Measurements from ENCODE around the gene ANKRD11. TPM values are rescaled to one million over a fixed set of nuclear protein-coding genes. Genes with fewer than 3 reads are reported as not detected.

Gene ANKRD11
- total and polyA plus RNA-seq, 9 donors: 52.1 to 188 (median 109) TPM

- no peaks in the 10 kb centered on the region for H3K9me3 ChIP-seq
- no peak overlapping the region for H3K27ac ChIP-seq
- H3K27me3 ChIP-seq: no peaks in the 10 kb centered on the region
- no peak for DNase-seq
- TF ChIP-seq POLR2A (IDR thresholded peaks at IDR 0.05): no peak
- no peak for TF ChIP-seq EP300 (IDR thresholded peaks at IDR 0.05)
- TF ChIP-seq CTCF (IDR thresholded peaks at IDR 0.05): no peak
- H3K36me3 ChIP-seq: no peaks in the 10 kb centered on the region
- intact Hi-C loops (cut with DNase I): loop anchor here in 2 of 4 donors (5.0 to 10.0 kb wide), 3 partner anchors 145 to 1580 kb away; no protein-coding TSS in a partner anchor
- H3K4me1 ChIP-seq (ENCODE audit: insufficient read depth): peaks cover 29% of the 10 kb centered on the region
- no peak overlapping the region for H3K4me3 ChIP-seq
- WGBS, 3 donors: 31 to 49% (median 38%) methylated on average over 14 of the region's 14 CpGs
Measured at GRCh38 chr16:89482150-89482816, 8.1 kb downstream of the ANKRD11 start.

- DNase-seq: no peak
- no peaks in the 10 kb centered on the region for H3K36me3 ChIP-seq
- 89 to 94% (median 92%) methylated on average over 13 of the region's 13 CpGs for WGBS, 3 donors
- H3K4me3 ChIP-seq: no peak overlapping the region
- TF ChIP-seq POLR2A (IDR thresholded peaks at IDR 0.05) (no peak), CTCF (IDR thresholded peaks at IDR 0.05) (no peak), EP300 (IDR thresholded peaks at IDR 0.05) (no peak)
- peaks cover 32% of the 10 kb centered on the region for H3K4me1 ChIP-seq (ENCODE audit: insufficient read depth)
- H3K9me3 ChIP-seq: no peaks in the 10 kb centered on the region
- intact Hi-C loops (cut with DNase I): loop anchor here in 2 of 4 donors (5.0 to 10.0 kb wide), 3 partner anchors 144 to 1579 kb away; no protein-coding TSS in a partner anchor
- H3K27me3 ChIP-seq: no peaks in the 10 kb centered on the region
- no peak overlapping the region for H3K27ac ChIP-seq
Measured at GRCh38 chr16:89481356-89481955, 8.9 kb downstream of the ANKRD11 start.

DNA sequence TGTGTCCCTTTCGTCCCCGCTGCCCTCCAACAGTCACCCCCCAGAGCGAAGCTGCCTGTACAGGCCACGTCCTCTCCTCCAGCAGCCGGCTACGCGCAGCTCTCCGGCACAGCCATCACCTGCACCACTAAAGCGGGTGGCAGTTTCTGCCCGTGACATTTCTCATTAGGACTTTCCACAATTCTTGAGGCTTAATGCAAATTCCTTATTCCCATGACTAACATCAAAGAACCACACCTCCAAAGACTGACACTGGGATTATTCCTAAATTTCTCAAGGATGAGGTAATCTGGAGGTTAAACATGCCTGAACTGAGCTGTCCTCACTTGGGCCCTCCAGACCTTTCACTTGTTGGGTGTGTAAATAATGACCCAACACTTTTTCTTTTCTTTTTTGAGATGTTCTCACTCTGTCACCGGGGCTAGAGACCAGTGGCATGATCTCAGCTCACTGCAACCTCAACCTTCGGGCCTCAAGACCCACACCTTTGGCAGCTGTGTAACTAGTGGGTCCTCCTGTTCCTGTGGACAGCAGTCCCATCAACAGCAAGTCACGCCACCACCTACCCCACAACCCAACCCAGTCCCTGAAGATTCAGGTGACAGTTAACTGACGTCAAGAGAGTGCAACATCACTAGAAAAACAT lies 11.7 kb downstream of the ANKRD11 start:
- no peaks in the 10 kb centered on the region for H3K27me3 ChIP-seq
- DNase-seq: no peak
- WGBS, 3 donors: 90 to 91% (median 91%) methylated on average over 14 of the region's 14 CpGs
- TF ChIP-seq EP300 (IDR thresholded peaks at IDR 0.05) (no peak), CTCF (IDR thresholded peaks at IDR 0.05) (no peak), POLR2A (IDR thresholded peaks at IDR 0.05) (no peak)
- H3K9me3 ChIP-seq: no peaks in the 10 kb centered on the region
- no peak overlapping the region for H3K4me3 ChIP-seq
- H3K36me3 ChIP-seq: no peaks in the 10 kb centered on the region
- peaks cover 34% of the 10 kb centered on the region for H3K4me1 ChIP-seq (ENCODE audit: insufficient read depth)
- H3K27ac ChIP-seq: no peak overlapping the region
- intact Hi-C loops (cut with DNase I): no loop called here

DNA sequence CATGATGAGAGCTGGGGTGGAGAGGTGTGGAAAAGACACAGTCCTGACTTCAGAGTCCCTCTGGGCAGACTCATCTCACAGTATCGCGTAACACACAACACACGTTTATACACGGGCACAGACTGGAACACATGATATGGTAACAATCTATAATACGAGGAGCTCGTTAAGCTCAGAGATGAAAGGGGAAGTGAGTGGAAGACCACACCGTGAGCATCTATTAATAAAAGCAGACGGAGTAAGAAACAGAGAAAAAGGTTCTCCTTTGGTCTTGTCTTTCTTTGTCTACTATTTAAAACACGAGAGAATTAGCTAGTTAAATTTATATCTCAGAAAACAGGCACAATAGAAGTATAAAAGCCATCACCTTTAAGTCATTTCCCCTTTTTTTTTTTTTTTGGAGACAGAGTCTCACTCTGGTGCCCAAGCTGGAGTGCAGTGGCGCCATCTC lies 13.5 kb downstream of the ANKRD11 start:
- Histone ChIP-seq H3K36me3 (no peaks in the 10 kb centered on the region), H3K4me3 (no peak overlapping the region), H3K27ac (no peak overlapping the region), H3K27me3 (no peaks in the 10 kb centered on the region), H3K4me1 (ENCODE audit: insufficient read depth) (peaks cover 32% of the 10 kb centered on the region), H3K9me3 (no peaks in the 10 kb centered on the region)
- no peak for DNase-seq
- intact Hi-C loops (cut with DNase I): no loop called here
- TF ChIP-seq EP300 (IDR thresholded peaks at IDR 0.05) (no peak), POLR2A (IDR thresholded peaks at IDR 0.05) (no peak), CTCF (IDR thresholded peaks at IDR 0.05) (no peak)
- WGBS, 3 donors: 78 to 84% (median 80%) methylated on average over 10 of the region's 10 CpGs
